PFSK-1 (cell line): ENCODE results near the gene EEFSEC.

ENCODE experiments used
- FOXP2 ChIP-seq: optimal IDR thresholded peaks from 2 replicates; pipeline ENCODE3; 2011; ENCODE audit warnings: borderline replicate concordance, control low read depth, inconsistent platforms; ENCODE audit not compliant: insufficient read depth; ENCODE audit errors: extremely low read length, extremely low read depth
- POLR2AphosphoS5 ChIP-seq: IDR thresholded peaks from 2 replicates; pipeline ENCODE4 v1.6.1; 2012; ENCODE audit warnings: low read depth, mild to moderate bottlenecking, control low read depth, low read length, moderate library complexity
- SIN3A ChIP-seq: IDR thresholded peaks from 2 replicates; pipeline ENCODE4 v1.6.1; 2012; ENCODE audit warnings: mild to moderate bottlenecking, low read length, moderate library complexity, borderline replicate concordance; ENCODE audit not compliant: insufficient read depth
- TAF1 ChIP-seq: IDR thresholded peaks from 2 replicates; pipeline ENCODE4 v1.6.1; 2012; ENCODE audit warnings: low read length, control low read depth, borderline replicate concordance; ENCODE audit not compliant: insufficient read depth
- TF ChIP-seq, protein P1 (sequence below), 2 experiments: IDR thresholded peaks; 2 replicates each; pipeline versions ENCODE4 v1.6.1 to v1.8.0; 2011 to 2012; ENCODE audit warnings: low read depth in 2 of 2, low read length in 2 of 2, control low read depth in 1 of 2, inconsistent platforms in 1 of 2, mild to moderate bottlenecking in 1 of 2, moderate library complexity in 1 of 2; ENCODE audit not compliant: insufficient read depth in 1 of 2

DNA sequence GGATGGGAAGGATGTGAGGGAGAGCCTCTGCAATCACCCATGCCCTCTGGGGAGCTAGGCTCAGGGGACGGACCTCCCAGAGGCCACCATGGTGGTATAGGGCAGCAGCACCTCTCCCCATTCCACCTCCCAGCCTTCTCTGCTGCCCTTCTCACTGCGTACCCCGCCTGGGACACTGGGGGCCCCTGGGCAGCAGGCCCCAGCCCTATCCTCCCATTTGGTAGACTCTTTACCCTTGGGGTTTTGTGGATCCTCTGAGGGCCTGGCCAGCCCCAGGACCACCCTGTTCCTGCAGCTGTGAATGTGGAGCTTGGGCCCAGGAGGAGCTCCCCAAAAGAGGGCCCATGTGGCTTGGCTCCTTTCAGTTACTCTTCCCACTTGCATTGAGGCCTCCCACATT lies 181.5 kb downstream of the EEFSEC start:
- TF ChIP-seq POLR2AphosphoS5 (no peak), SIN3A (no peak), FOXP2 (no peak), TAF1 (no peak)
- TF ChIP-seq, protein P1, sequence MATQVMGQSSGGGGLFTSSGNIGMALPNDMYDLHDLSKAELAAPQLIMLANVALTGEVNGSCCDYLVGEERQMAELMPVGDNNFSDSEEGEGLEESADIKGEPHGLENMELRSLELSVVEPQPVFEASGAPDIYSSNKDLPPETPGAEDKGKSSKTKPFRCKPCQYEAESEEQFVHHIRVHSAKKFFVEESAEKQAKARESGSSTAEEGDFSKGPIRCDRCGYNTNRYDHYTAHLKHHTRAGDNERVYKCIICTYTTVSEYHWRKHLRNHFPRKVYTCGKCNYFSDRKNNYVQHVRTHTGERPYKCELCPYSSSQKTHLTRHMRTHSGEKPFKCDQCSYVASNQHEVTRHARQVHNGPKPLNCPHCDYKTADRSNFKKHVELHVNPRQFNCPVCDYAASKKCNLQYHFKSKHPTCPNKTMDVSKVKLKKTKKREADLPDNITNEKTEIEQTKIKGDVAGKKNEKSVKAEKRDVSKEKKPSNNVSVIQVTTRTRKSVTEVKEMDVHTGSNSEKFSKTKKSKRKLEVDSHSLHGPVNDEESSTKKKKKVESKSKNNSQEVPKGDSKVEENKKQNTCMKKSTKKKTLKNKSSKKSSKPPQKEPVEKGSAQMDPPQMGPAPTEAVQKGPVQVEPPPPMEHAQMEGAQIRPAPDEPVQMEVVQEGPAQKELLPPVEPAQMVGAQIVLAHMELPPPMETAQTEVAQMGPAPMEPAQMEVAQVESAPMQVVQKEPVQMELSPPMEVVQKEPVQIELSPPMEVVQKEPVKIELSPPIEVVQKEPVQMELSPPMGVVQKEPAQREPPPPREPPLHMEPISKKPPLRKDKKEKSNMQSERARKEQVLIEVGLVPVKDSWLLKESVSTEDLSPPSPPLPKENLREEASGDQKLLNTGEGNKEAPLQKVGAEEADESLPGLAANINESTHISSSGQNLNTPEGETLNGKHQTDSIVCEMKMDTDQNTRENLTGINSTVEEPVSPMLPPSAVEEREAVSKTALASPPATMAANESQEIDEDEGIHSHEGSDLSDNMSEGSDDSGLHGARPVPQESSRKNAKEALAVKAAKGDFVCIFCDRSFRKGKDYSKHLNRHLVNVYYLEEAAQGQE (IDR thresholded peaks at IDR 0.05; ENCODE audit: insufficient read depth in 1 of 2, low read depth in 2 of 2, low read length in 2 of 2) = no peak
